ENCODE measurements around the gene BPIFB4. TPM values are rescaled to one million over a fixed set of nuclear protein-coding genes. Genes with fewer than 3 reads are reported as not detected.

The BPIFB4 gene
- total RNA-seq, 1 experiment from 2014 or later: not detected

- no TSS peak for BruUV-seq (replicated peaks)
- Histone ChIP-seq H3K36me3 (ENCODE audit: control insufficient read depth, insufficient read depth, low read length) (no peaks in the 10 kb centered on the region), H3K4me1 (ENCODE audit: control insufficient read depth, insufficient read depth, low read length) (no peaks in the 10 kb centered on the region), H3K27ac (ENCODE audit: low read length) (no peak overlapping the region), H3K4me3 (ENCODE audit: low read depth in 2 of 2, low read length in 2 of 2) (no peak overlapping the region), H3K27me3 (ENCODE audit: control insufficient read depth, insufficient read depth, low read length) (peaks cover 24% of the 10 kb centered on the region), H3K9me3 (ENCODE audit: control insufficient read depth, insufficient read depth, low read depth, low read length) (no peaks in the 10 kb centered on the region)
- ChIA-PET CTCF (no interaction called here), POLR2A (no interaction called here)
- intact Hi-C loops (cut with micrococcal nuclease; ENCODE audit: unreplicated experiment) (no loop called here), in situ Hi-C loops (cut with HindIII; ENCODE audit: low pct_unique_long_range_greater_than_20kb, low sequenced_read_pairs) (no loop called here)
- DNase-seq (ENCODE audit: low read depth, low spot score) (no peak), ATAC-seq (no peak)
- TF ChIP-seq REST (IDR thresholded peaks at IDR 0.05; ENCODE audit: insufficient read depth in 1 of 2, low read depth in 2 of 2, low read length in 1 of 2) (no peak), CTCF (IDR thresholded peaks at IDR 0.05) (no peak), SIN3A (IDR thresholded peaks at IDR 0.05; ENCODE audit: borderline replicate concordance, insufficient read depth, low read depth, low read length) (no peak), POLR2AphosphoS5 (IDR thresholded peaks at IDR 0.05; ENCODE audit: low read depth, low read length) (no peak), TCF7L2 (IDR thresholded peaks at IDR 0.05; ENCODE audit: low read depth, low read length) (no peak)
Measured at GRCh38 chr20:33148040-33148439, 68.6 kb downstream of the BPIFB4 start.

GRCh38 chr20:33154252-33154651, 74.8 kb downstream of the BPIFB4 start:
- POLR2A ChIA-PET: no interaction called here
- Histone ChIP-seq H3K4me1 (ENCODE audit: control insufficient read depth, insufficient read depth, low read length) (no peaks in the 10 kb centered on the region), H3K27me3 (ENCODE audit: control insufficient read depth, insufficient read depth, low read length) (peaks cover 48% of the 10 kb centered on the region)

More at GRCh38 chr20:33154252-33154651, 74.8 kb downstream of the BPIFB4 start:
- Histone ChIP-seq H3K27ac (ENCODE audit: low read length) (no peak overlapping the region), H3K9me3 (ENCODE audit: control insufficient read depth, insufficient read depth, low read depth, low read length) (no peaks in the 10 kb centered on the region), H3K4me3 (ENCODE audit: low read depth in 2 of 2, low read length in 2 of 2) (no peak overlapping the region), H3K36me3 (ENCODE audit: control insufficient read depth, insufficient read depth, low read length) (no peaks in the 10 kb centered on the region)
- DNase-seq (ENCODE audit: low read depth, low spot score): no peak
- no TSS peak for BruUV-seq (replicated peaks)
- TF ChIP-seq POLR2AphosphoS5 (IDR thresholded peaks at IDR 0.05; ENCODE audit: low read depth, low read length) (no peak), SIN3A (IDR thresholded peaks at IDR 0.05; ENCODE audit: borderline replicate concordance, insufficient read depth, low read depth, low read length) (no peak), REST (IDR thresholded peaks at IDR 0.05; ENCODE audit: insufficient read depth in 1 of 2, low read depth in 2 of 2, low read length in 1 of 2) (no peak), TCF7L2 (IDR thresholded peaks at IDR 0.05; ENCODE audit: low read depth, low read length) (no peak), CTCF (IDR thresholded peaks at IDR 0.05) (no peak)
- no peak for ATAC-seq
- CTCF ChIA-PET: interaction anchor here (0.6 kb wide), 1 partner anchor 194 kb away, joined by 5 read pairs; no protein-coding TSS in a partner anchor
- intact Hi-C loops (cut with micrococcal nuclease; ENCODE audit: unreplicated experiment): no loop called here
- in situ Hi-C loops (cut with HindIII; ENCODE audit: low pct_unique_long_range_greater_than_20kb, low sequenced_read_pairs): no loop called here
